Measurements from ENCODE around the gene PLD6.
A peak's percentile ranks its signal among the peaks of the same experiment; 100 is the strongest.

Gene PLD6

DNA sequence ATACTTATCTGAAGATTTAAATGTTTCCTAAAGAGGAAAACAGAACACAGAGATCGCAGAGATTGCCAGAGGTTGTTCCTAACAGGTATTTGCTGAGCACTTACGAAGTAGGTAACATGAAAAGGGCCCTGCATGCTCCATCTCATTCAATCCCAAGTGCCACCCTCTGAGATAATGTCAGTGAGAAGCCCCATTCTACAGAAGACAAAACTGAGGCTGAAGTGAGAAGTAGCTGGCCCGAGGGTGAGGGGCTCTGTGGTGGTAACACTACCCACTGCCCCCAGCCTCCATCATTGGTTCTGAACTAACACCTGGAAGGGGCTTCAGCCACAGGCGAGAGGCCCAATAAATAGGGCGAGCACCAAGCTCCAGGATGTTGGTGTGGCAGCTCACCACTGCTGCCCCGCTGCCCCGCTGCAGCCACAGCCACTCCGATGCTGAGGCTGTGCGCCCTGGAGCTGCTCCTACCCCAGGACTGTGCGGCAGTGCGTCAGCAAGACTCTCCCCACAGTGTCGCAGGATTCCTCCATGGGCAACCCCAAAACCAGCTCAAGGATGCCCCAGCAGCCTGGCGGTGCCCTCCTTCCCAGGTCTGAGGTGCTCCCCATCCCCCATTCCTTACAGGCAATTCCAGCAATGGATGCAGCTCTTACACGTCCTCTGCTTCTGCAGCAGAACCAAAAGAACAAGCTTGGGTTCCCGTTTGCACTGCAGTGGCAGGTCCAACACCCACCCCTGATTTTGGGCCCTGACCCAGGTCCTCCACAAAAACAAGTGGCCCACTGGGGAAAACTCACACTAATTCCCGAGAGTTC is 20.5 kb upstream of the PLD6 start:
- no peak for DNase-seq

- DNase-seq, result no peak
These were observed 19.8 kb upstream of the PLD6 start for GRCh38 chr17:17225901-17226300.

DNA sequence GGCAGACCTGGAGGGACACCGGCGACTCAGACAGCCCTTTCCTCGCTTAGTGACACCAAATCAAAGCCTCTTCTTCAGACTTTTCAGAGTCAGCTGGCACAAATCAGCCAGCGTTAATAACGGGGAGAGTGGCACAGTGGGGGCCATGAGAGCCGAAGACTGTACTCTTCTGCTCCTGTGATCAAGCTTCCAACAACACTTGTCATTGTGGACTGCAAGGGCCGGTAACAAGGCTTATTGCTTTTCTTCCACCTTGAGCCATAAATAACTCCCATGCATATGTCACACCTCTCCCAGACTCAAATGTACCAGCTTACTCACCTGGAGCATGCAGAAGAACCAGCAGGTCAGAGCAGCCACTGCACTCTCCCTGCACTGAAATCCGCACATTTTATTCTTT is 18.0 kb upstream of the PLD6 start:
- DNase-seq, result no peak

DNA sequence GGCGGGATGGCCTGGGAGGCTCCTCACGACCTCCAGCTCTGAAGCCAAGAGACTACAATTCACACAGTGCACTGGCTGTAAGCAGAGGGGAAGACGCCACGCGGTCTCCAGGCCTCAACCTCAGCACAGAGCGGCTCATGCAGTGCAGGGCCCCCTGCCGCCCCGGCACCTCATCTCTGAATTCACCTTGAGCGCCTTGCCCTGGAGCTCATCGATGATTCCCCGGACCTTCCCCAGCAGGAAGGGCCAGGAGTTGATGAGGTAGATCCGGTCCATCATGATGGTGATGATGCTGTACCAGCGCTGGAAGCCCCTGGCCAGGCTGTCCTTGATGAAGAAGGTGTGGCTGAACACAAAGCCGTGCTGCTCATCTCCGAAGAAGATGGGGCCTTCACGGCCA is 17.6 kb upstream of the PLD6 start:
- no peak for DNase-seq

GRCh38 chr17:17221329-17221728 is 15.2 kb upstream of the PLD6 start:
- DNase-seq, result no peak

DNA sequence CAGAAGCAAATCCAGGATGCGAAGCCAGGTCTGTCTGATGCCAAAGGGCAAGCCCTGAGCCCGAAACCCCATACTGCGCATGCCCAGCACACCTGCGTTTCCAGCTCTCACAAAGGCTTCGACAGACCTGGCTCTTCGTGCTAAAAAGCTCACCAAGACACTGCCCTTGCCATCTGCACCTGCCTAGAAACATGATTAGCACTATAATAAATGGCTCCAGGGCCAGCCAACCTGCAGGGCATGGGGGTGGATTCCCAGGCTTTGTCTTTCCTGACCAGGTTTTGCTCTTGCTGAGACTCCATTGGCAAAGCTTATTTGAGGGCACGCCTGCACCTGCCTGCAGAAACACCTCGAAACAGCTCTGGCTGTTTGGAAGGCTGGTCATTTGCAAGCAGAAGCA is 14.4 kb upstream of the PLD6 start:
- DNase-seq, result peak; percentile 96

DNA sequence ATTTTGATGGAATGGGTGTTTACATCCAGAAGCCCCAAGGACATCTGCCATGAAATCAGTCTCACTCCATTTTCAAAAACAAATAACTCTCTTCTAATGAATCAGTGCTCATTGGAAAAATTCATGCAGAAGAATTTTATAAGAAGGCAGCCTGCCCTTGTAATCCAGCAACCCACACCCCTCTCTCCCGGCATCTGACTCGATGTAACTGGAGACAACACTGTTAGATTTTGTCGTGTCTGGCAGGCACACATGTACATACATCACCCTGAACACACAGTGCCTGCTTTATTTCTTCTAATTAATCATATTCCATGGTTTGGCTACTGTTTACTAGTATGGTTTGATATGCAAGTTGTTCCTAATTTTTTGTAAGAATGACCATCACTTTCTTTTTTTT is 11.9 kb upstream of the PLD6 start:
- DNase-seq, result no peak

GRCh38 chr17:17216776-17217175 is 10.6 kb upstream of the PLD6 start:
- no peak for DNase-seq

DNA sequence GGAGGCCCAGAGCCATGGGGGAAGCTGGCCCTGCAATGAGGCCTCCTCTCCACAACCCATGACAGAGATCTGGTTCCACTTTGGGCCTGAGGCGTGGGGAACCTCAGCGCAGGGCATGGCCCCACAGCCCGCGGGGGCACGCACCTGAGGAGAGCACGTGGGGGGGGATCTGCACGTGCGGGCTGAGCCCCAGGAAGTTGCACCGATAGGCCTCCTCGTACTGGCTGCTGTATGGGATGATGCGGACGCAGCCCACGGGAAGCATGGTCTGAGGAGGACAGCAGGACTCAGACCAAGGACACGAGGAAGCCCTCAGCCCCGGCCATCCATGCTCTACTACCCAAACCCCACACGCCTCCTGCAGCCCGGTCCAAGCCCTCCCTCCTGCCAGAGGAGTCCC is 10.1 kb upstream of the PLD6 start:
- DNase-seq, result no peak

DNA sequence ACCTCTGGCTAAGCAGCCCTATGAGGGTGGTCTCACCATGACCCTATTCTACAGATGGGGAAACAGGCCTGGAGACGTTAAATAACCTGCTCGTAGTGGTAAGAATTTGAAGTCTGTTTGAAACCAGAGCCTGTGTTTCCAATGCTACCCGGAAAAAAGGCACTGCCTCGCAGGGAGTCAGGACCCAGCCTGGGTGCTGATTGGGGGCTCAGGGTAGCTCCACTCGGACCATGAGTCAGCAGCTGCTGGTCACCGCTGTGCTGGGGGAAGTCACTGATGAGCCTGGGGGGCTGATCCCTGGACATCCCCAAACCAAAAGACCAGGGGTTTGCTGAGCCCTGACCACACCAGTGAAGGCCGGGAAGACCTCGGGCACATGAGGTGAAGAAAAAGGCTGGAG is 9.4 kb upstream of the PLD6 start:
- no peak for DNase-seq

DNA sequence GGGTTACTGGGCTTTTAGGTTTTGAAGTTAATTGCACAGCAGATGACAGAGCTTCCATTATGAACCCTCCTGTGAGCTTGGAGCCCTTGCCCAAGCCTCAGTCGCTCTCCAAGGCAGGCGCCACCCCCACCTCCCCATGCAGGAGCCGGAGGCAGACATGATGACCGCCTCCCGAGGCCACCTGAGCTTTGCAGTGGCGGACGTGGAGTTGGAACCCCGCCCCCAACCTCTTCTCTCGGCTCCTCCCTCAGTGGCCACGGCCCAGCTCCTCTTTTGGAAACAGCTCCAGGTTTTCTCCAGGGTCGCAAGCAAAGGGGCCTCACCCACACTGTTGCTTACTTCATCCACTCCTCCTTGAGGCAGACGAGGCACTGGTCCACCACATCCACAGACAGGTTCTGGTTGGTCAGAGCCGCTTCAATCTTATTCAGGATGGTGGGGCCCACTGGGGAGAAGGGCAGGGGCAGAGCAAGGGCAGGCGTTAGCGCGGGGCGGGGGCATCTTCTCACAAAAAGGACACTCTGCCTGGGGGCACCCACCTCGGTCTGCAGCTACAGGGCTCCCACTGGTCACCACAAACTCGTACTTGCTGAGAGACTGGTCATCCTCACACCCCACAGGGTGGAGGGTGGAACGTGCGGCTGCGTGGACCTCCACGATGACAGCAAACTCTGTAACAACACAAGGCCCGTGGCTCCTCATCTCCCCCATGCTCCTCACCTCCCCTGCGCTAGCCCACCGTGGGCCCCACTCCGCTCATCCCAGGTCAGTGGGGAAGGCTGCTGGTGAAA is 8.7 kb upstream of the PLD6 start:
- DNase-seq, result no peak

DNA sequence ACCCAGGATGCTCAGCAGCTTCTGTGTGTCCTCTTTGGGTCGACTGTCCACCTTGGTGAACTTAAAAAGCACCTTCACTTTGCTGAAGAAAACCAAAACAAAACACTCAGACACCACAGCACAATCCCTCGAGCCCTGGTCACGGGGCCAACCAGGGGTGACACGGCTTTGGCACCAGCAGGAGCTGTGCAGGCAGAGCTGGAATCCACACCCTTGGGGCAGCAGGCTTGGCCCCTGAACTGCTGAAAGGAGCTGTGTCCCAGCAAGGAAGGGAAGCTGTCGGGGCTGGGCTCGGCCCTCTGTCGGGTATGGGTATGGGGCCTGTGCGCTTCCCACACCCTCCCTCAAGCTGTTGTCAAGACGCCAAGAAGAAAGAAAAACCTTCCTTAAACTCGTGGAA is 7.6 kb upstream of the PLD6 start:
- no peak for DNase-seq

- DNase-seq, result no peak
These were observed 1.9 kb upstream of the PLD6 start for GRCh38 chr17:17207998-17208397.

DNA sequence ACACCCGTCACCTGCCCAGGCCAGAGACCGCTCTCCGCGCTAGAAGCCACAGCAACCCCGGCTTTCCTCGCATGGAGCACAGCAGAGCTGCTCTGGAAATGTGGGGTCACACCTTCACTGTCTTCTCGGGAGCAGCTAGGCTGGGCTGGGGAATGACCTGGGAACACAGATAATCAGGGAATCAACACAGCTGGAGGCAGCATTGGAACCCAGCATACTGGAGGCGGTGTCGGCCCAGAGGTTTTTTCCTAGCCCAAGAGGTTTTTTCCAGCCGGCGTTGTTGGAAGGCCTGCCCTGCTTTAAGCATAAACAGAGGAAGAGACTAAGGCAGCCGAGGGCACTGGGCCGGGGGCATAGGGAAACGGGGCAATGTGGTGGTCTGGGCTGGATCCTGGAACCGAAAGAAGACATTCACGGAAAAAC is 791 bp upstream of the PLD6 start:
- no peak for DNase-seq

- DNase-seq, result peak; percentile 57
These were observed 587 bp downstream of the PLD6 start for GRCh38 chr17:17205368-17206123.

DNA sequence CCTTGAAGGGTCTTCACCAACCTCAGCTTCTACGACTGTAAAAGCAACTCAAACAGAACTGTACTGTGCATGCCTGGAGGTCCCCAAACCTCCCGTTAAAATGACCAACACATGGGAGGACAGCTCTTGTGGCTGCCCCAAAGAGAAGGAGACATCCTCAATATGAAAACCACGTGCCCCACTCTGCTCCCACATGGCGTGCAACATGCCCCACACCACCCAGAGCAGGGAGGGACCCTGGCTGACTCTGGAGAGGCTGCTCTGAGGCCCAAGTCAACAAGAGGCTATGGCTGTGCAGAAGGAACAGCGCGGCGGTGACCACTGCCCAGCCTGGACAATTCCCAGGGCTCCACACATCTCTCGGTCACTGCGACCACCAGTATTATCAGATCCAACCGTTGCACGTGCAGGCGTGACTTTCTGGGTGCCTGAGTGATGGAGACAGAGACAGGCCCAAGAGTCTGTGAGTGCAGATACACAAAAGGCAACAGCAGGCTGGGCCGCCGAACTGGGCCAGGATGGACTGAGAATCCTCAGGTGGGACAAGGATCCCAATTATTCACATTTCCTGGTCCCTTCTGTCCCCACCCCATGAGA is 1.4 kb downstream of the PLD6 start:
- DNase-seq, result no peak

DNA sequence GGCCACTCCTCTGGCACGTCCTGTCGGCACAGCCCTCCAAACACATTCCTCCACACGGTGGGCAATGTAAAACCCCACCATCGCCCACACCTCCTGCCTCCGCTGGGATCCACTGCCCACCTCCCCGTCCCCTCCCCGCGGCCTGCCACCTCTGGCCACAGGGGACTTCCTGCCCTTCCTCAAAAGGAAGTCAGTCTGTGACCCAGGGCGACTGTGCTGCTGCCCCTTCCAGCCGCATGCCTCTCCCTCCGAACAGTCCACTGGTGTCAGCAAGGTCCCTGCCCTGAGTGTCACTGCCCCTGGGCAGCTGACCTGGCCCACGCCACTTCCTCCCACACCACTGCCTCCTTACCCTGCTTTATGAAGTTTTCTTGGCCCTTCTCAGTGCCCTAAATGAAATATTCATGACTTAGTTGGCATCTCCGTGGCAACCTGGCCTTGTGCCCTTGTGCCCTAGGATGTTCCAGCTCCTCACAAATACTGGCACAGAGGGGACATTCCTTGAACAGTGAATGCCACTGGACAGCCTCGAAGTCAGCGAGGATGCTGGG is 2.0 kb downstream of the PLD6 start:
- DNase-seq, result no peak

- DNase-seq, result no peak
These were observed 2.9 kb downstream of the PLD6 start for GRCh38 chr17:17203173-17203730.

DNA sequence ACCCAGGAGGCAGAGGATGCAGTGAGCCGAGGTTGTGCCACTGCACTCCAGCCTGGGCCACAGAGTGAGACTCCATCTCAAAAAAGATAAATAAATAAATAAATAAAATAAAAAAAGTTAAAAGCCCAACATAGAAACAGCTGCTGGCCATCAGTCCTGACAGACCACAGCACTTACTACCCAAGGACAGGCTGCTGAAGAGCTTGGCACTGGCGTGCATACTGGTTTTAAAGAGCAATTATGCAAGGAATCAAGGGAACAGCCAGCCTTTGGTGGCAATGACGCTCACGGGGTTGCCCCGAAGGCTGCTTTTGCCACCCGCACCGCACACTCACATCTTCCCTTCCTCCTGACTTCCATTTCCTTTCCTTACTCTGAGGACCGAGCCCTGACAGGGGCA is 4.2 kb downstream of the PLD6 start:
- no peak for DNase-seq

GRCh38 chr17:17201271-17201670 is 4.9 kb downstream of the PLD6 start:
- DNase-seq, result no peak

GRCh38 chr17:17200831-17201230 is 5.3 kb downstream of the PLD6 start:
- DNase-seq, result no peak

GRCh38 chr17:17200311-17200710 is 5.8 kb downstream of the PLD6 start:
- no peak for DNase-seq

DNA sequence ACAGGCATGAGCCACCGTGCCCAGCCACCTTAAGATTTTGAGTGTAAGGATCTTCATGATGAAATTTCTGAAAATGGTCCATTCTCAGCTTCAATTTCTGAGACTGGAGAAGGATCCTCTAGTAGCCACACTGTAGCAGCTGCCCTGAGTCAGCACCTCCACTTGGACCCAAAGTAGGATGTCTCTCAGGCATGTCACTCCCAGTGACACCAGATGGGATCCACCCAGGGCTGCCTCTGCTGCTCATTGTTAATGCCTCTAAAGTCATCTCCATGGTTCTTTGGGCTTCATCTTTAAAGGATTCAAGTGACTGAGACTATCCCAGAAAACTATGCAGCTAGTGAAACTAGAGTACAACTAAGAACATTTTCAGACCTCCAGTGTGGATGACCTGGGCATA is 7.9 kb downstream of the PLD6 start:
- no peak for DNase-seq

Data from NCI-H1105 treated with DMSO at 0.1 percent for 48 hours (cell line).